VCaP (cell line): Measurements from ENCODE around the gene ABHD13.

Experiments used
- H3K27ac ChIP-seq: fragments of 450-650 bp; 2 replicates; pipeline ENCODE4 v1.5.1; 2017
- TF ChIP-seq, protein P1 (sequence below): fragments of 450-650 bp; conservative IDR thresholded peaks from 2 replicates; pipeline ENCODE4 v1.5.1; 2017; ENCODE audit warnings: mild to moderate bottlenecking, moderate library complexity

ABHD13 gene

DNA sequence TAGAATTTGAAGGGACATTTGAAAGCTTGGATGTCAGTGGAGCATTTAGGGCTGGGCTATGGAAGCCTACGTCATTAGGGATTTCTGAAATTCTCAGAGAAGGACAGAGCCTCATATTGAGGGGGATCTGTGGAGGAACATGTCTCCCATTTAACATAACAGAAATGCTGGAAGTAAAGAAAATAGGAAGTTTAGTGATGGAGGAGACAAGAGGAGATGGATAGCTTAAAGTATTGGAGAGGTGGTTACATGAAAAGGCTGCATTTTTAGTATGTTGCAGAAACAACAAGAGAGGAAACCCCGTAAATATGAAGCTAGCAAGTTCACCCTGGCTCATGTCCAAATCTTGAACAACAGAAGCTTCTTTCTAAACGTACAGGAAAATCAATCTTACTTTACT lies 27.3 kb upstream of the ABHD13 start:
- TF ChIP-seq, protein P1, sequence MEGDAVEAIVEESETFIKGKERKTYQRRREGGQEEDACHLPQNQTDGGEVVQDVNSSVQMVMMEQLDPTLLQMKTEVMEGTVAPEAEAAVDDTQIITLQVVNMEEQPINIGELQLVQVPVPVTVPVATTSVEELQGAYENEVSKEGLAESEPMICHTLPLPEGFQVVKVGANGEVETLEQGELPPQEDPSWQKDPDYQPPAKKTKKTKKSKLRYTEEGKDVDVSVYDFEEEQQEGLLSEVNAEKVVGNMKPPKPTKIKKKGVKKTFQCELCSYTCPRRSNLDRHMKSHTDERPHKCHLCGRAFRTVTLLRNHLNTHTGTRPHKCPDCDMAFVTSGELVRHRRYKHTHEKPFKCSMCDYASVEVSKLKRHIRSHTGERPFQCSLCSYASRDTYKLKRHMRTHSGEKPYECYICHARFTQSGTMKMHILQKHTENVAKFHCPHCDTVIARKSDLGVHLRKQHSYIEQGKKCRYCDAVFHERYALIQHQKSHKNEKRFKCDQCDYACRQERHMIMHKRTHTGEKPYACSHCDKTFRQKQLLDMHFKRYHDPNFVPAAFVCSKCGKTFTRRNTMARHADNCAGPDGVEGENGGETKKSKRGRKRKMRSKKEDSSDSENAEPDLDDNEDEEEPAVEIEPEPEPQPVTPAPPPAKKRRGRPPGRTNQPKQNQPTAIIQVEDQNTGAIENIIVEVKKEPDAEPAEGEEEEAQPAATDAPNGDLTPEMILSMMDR: no peak
- no peak overlapping the region for H3K27ac ChIP-seq

DNA sequence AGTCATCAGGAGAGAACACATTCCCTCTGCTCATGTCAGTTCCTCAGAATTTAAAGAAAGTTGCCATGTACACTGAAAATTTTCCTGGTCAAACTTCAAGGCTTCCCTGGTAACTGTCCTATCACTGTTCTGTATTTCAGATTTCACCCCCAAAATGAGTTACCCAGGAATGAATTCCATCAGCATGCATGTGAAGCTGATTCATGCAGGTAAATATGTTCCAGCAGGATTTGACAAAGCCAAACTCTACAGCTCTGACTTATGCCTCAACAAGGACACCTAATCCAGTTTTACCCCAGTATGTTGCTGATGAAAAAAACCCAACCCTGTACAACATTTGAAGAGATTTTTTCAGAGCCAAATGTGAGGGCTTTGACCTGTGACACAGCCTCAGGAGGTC lies 24.4 kb upstream of the ABHD13 start:
- TF ChIP-seq, protein P1: no peak
- H3K27ac ChIP-seq: no peak overlapping the region

DNA sequence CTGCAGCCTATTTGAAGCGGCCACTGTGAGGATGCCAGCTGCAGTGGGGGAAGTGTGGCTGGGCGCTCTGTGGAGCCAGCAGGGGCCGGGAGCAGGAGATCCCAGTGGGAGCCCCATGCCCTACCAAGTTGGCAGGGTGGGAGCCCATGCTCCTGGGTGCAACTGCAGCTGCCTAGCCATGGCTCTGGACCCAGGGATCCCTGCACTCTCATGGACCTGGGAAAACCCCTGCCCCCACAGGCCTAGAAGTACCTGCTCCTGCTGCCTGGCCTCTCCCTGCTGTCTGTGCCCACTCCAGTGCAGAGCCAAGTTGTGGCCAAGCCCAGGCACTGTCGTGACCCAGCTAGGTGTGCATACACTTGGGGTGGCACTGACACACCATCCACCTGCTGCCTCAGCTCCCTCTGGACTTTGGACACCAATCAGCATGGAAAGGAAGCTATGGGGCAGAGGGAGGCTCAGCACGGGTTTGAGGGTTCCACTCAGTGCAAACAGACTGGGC lies 23.7 kb upstream of the ABHD13 start:
- H3K27ac ChIP-seq: no peak overlapping the region
- TF ChIP-seq, protein P1: no peak

DNA sequence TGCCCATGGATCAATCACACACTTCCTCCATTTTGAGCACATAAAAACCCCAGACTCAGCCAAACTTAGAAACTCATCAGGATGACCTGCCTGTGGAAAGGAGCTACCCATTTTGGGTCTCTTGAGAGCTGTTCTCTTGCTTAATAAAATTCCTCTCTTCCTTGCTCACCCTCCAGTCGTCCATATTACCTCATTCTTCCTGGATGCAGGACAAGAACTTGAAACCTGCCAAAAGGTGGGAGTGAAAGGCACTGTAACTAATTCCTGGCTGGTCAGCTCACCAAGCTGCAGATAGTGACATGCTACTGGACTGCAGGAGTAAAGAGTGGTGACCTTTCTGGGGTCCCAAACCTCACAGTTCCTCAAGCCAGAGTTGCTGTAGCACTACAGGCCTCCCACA lies 23.0 kb upstream of the ABHD13 start:
- H3K27ac ChIP-seq: no peak overlapping the region
- TF ChIP-seq, protein P1: no peak

DNA sequence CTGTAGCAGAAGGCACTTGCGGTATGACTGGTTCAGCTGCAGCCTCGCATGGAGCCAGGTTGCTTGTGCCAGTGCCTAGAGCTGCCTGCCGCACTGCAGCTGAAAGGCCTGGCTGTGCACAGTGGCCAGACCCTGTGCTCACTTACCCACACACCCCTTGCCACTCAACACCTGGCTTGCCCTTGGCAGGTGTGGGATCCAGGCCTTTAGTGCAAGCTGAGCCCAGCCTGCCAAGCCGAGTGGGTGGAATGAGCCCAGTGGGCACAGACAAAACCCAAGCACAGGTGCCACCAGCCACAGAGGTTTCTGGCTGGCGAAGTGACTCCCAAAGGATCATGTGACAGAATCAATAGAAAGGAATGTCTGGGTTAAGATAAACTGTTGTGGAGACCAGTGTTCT lies 22.3 kb upstream of the ABHD13 start:
- H3K27ac ChIP-seq: no peak overlapping the region
- TF ChIP-seq, protein P1: no peak

DNA sequence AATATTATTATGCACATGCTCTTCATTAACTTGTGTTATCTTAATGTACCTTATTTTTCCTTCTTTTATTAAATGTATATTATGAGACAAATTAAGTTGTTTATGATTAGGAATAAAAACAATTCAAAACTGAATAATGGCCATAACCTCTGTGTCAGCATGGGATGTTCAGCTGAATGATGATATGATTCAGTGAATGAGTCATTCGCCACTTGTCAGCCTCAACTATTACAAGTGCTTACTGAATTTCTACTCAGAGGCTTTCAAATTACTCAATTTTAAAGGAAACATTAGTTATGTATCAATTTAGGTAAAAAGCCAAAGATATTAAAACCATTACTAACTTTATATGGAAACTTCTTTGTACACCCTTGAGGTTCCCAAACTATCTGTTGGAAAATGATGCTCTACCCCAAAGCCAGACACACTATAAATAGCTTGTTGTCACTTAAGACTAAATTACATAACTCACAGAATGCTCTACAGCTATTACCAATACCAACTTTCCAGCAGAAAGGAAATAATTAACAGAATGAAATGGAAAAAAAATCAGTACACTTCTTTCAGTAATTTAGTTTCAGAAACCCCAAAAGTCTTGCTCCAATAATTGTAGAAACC lies 17.3 kb upstream of the ABHD13 start:
- TF ChIP-seq, protein P1: no peak
- no peak overlapping the region for H3K27ac ChIP-seq

DNA sequence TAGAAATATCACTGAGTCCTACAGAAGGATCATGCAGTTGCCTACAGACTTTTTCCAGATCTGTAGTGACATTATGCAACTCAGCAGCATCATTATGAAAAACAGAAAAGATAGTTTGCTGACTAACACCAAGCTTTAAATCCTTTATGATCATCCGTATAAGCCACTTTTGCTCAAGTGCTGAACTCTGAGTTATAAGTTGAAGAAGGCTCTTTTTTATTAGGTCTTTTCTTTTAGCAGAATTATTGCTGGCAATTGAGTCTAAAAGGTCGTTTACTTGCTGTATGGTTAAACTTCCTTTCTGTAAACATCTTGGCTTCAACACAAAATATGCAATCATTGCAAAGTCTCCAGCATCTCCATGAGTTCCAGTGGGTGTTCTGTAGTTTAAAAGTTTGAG lies 7.6 kb upstream of the ABHD13 start:
- H3K27ac ChIP-seq: no peak overlapping the region
- TF ChIP-seq, protein P1: no peak
